WI38 (cell line): Measurements from ENCODE around the gene MED27.
A peak's percentile ranks its signal among the peaks of the same experiment; 100 is the strongest.

Experiments
- H3K4me3 ChIP-seq: 2 replicates; pipeline ENCODE4 v1.5.1; 2011; ENCODE audit warnings: low read depth, mild to moderate bottlenecking, control low read depth, low read length
- TF ChIP-seq, protein P1 (sequence below): IDR thresholded peaks from 2 replicates; pipeline ENCODE4 v1.5.1; 2012; ENCODE audit warnings: low read depth, mild to moderate bottlenecking, control low read depth, low read length

Gene MED27

DNA sequence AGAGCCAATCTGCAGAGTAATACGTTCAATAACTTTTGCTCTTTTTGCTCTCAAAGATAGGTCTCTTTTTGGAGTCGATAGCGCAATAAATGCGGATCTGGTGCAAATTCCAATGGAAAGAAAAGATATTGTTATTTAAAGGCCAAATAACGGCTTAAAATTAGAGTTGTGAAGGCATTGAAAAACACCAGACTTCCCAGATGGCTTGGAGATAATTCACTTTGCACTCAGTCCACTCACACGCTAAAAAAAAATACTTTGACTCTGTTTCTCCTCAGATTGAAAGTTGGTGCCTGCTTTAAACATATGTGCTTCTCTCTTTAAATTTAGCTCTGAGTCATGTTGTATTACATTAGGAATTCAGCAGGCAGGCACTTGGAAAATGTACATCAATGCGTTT lies 19.5 kb upstream of the MED27 start:
- no peak overlapping the region for H3K4me3 ChIP-seq

DNA sequence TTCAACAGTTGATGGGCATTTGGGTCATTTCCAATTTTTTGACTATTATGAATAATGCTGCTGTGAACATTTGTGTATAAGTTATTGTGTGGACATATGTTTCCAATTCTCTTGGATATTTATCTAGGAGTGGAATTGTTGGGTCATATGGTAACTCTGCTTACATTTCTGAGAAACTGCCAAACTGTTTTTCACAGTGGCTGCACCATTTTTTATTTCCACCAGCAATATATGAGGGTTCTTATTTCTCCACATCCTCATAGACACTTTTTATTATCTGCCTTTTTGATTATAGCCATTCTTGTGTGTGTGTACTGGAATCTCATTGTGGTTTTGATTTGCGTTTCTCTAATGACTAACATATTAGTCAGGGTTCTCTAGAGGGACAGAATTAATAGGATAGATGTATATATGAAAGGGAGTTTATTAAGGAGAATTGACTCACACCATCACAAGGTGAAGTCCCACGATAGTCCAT lies 14.7 kb upstream of the MED27 start:
- no peak overlapping the region for H3K4me3 ChIP-seq
- TF ChIP-seq, protein P1, sequence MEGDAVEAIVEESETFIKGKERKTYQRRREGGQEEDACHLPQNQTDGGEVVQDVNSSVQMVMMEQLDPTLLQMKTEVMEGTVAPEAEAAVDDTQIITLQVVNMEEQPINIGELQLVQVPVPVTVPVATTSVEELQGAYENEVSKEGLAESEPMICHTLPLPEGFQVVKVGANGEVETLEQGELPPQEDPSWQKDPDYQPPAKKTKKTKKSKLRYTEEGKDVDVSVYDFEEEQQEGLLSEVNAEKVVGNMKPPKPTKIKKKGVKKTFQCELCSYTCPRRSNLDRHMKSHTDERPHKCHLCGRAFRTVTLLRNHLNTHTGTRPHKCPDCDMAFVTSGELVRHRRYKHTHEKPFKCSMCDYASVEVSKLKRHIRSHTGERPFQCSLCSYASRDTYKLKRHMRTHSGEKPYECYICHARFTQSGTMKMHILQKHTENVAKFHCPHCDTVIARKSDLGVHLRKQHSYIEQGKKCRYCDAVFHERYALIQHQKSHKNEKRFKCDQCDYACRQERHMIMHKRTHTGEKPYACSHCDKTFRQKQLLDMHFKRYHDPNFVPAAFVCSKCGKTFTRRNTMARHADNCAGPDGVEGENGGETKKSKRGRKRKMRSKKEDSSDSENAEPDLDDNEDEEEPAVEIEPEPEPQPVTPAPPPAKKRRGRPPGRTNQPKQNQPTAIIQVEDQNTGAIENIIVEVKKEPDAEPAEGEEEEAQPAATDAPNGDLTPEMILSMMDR, result no peak

More for the DNA sequence above, 19.5 kb upstream of the MED27 start:
- TF ChIP-seq, protein P1, result no peak

DNA sequence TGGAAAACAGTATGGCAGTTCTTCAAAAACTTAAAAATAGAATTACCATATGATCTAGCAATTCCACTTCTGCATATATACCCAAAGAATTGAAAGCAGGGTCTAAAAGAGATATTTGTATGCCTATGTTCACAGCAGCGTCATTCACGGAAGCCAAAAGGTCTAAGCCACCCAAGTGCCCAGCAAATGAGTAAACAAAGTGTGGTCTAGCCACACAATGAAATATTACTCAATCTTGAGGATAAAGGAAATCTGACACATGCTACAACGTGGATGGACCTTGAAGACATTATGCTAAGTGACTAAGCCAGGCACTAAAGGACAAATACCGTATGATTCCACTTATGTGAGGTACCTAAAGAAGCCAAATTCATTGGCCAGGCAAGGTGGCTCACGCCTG lies 11.1 kb upstream of the MED27 start:
- no peak overlapping the region for H3K4me3 ChIP-seq
- TF ChIP-seq, protein P1, result no peak

DNA sequence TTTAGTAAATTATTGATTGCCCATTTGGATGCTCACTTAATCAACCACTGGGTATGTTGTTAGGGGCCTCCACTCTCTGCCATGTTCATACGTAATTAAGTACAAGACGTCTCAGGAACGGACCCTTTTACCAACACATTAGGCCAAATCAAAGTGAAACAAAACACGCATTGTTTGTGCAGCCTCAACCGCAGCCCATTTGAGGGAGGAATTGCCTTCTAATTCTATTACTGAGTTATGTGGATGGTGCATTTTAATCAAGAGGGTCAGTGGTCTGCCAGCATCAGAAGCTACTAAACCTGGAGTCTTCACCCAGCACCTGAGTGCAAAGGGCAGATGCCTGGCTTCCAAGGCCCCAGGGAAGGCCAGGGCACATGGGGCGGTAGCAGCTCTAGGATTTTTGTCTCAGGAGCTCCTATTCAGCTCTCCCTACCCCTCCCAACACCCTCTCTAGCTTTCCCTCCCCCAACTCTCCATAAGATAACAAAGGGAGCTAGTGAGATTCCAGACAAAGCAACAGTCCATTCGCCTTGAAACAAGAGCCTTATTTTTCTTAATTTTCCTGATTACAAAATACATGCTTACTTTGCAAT lies 7.9 kb upstream of the MED27 start:
- no peak overlapping the region for H3K4me3 ChIP-seq
- TF ChIP-seq, protein P1, result no peak

DNA sequence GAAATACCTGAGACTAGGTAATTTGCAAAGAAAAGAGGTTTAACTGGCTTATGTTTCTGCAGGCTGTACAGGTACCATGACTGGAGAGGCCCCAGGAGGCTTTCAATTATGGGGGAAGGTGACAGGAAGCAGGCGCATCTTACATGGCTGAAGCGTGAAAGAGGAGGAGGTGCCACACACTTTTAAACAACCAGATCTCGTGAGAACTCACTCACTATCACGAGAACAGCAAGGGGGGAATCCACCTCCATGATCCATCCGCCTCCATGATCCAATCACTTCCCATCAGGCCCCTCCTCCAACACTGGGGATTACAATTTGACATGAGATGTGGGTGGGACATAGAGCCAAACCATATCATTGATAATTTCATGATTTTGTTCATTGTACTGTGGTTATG lies 2.5 kb upstream of the MED27 start:
- no peak overlapping the region for H3K4me3 ChIP-seq
- TF ChIP-seq, protein P1, result no peak

DNA sequence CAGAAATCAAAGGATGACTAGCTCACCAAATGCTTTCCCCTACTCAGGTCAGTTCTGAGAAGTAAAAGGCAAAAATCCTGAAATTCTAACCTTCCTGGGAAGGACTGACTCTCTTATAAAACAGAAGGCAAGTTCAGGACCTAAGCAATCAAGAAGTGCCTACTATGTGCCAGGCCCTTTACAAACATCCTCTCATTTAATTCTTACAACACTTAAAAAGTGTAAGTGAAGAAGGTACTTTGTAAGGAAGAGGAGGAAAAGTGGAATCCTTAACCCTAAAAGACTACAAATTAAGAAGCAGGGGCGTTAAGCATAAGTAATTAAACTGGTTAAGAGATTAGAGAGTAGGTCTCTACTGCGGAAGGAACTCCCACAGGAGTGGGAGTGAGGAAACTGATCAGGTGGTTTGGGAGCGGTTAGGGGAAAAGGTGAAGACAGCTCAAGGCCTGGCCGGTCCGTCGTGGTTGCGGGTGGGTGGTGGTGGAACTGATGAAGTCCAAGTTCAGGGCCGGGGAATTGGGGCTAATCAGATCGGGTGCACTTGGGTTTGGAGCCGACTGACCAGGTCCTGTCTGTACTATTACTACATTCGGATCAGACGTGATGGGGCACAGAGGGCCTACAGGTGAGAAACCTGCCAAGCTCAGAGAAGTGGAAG lies 839 bp downstream of the MED27 start:
- TF ChIP-seq, protein P1, result no peak
- peak overlapping the region; percentile 79 for H3K4me3 ChIP-seq
